K562 (cell line): ENCODE results near the gene ARHGAP18. TPM values are rescaled to one million over a fixed set of nuclear protein-coding genes. Genes with fewer than 3 reads are reported as not detected.

Experiments
- ATAC-seq: fragments of 200-7000 bp; cut with Tn5 transposase; 3 replicates; pipeline ENCODE4 v1.9.1; 2020; ENCODE audit warnings: moderate library complexity
- BruUV-seq: library from RNA; stranded (reverse); fragments of 400-500 nt; replicated peaks from 2 replicates; lab custom pipeline; 2021; lab: Mats Ljungman, UMichigan
- CTCF ChIA-PET: fragments of 300-600 bp; formaldehyde crosslinking; extraction: SDS; loops from one replicate; lab custom pipeline; 2021; ENCODE audit warnings: low intra/inter-chr PET ratio; lab: Yijun Ruan, JAX
- POLR2A ChIA-PET: fragments of 300-600, 350-650 bp; sonication (Branson Sonifier 250); formaldehyde crosslinking; extraction: SDS; loops from one replicate; lab custom pipeline; 2021; ENCODE audit warnings: antibody characterized with exemption, inconsistent platforms; lab: Yijun Ruan, JAX
- DNase-seq, 4 experiments: peaks; one replicate each; pipeline versions ENCODE4 v3.0.0 to v3.0.0-alpha.2; 2011 to 2018; ENCODE audit warnings: low spot score in 3 of 4, mixed read lengths in 3 of 4; ENCODE audit errors: extremely low read depth in 1 of 4
- FAIRE-seq: peaks from 2 replicates; lab custom pipeline; 2011; peaks lifted over from hg19 to GRCh38; lab: Jason Lieb, UNC
- H2AFZ ChIP-seq: 2 replicates; pipeline ENCODE4 v1.6.0; 2011; ENCODE audit warnings: low read depth, low read length, control low read depth, inconsistent platforms
- H3K27ac ChIP-seq: fragments of 200-600 bp; 3 replicates; pipeline ENCODE4 v1.8.0; 2011; ENCODE audit warnings: low read depth, mild to moderate bottlenecking, control low read depth, inconsistent platforms, low read length, moderate library complexity, mixed read lengths; ENCODE audit errors: extremely low read depth
- H3K27me3 ChIP-seq, 2 experiments: fragments of 300-600 bp in 1 of 2; 2 replicates in 1 of 2; 3 replicates in 1 of 2; pipeline versions ENCODE4 v1.6.0 to v1.8.0; 2011; ENCODE audit warnings: inconsistent platforms in 2 of 2, low read length in 2 of 2, mild to moderate bottlenecking in 1 of 2, mixed read lengths in 1 of 2, moderate library complexity in 1 of 2; ENCODE audit not compliant: control insufficient read depth in 2 of 2, insufficient read depth in 2 of 2
- H3K36me3 ChIP-seq: fragments of 300-600 bp; 3 replicates; pipeline ENCODE4 v1.8.0; 2011; ENCODE audit warnings: mild to moderate bottlenecking, low read length, inconsistent platforms; ENCODE audit not compliant: control insufficient read depth, insufficient read depth
- H3K4me1 ChIP-seq, 2 experiments: fragments of 200-600 bp in 1 of 2; replicated peaks in 1 of 2; 2 replicates in 1 of 2; 3 replicates in 1 of 2; pipeline versions ENCODE4 v1.5.1 to v1.8.0; 2011; ENCODE audit warnings: inconsistent platforms in 2 of 2, low read length in 2 of 2, mild to moderate bottlenecking in 1 of 2, mixed read lengths in 1 of 2, moderate library complexity in 1 of 2; ENCODE audit not compliant: control insufficient read depth in 2 of 2, insufficient read depth in 2 of 2
- H3K4me2 ChIP-seq: 2 replicates; pipeline ENCODE4 v1.6.1; 2011; ENCODE audit warnings: low read length, control low read depth, inconsistent platforms, mixed read lengths; ENCODE audit not compliant: insufficient read depth
- H3K4me3 ChIP-seq: fragments of 200-600 bp; sonication (generic), shearing (Covaris generic); 2 replicates; pipeline ENCODE4 v1.5.1; 2016; ENCODE audit warnings: control low read depth, inconsistent platforms
- H3K79me2 ChIP-seq: fragments of 200-600 bp; 3 replicates; pipeline ENCODE4 v1.8.0; 2011; ENCODE audit warnings: low read length, inconsistent platforms; ENCODE audit not compliant: control insufficient read depth, insufficient read depth
- H3K9ac ChIP-seq, 2 experiments: 2 replicates each; pipeline versions ENCODE4 v1.6.0 to v1.6.1; 2011; ENCODE audit warnings: low read depth in 2 of 2, low read length in 2 of 2, control low read depth in 1 of 2, inconsistent platforms in 1 of 2, mild to moderate bottlenecking in 1 of 2, mixed read lengths in 1 of 2; ENCODE audit not compliant: insufficient read depth in 1 of 2
- H3K9me1 ChIP-seq: one replicate; pipeline ENCODE4 v1.6.0; 2011; ENCODE audit warnings: inconsistent platforms, mild to moderate bottlenecking, low read length, moderate library complexity; ENCODE audit not compliant: control insufficient read depth, insufficient read depth
- H3K9me3 ChIP-seq: replicated peaks from 2 replicates; pipeline ENCODE4 v1.5.1; 2011; ENCODE audit warnings: low read depth, low read length, inconsistent platforms; ENCODE audit not compliant: control insufficient read depth, insufficient read depth
- H4K20me1 ChIP-seq: replicated peaks from 2 replicates; pipeline ENCODE4 v1.6.1; 2011; ENCODE audit warnings: low read length, inconsistent platforms, mixed read lengths; ENCODE audit not compliant: control insufficient read depth, insufficient read depth
- HIVEP1 ChIP-seq: fragments of 250-450 bp; sonication (Bioruptor Pico); IDR thresholded peaks from 2 replicates; pipeline ENCODE4 v1.4.0; 2020; ENCODE audit warnings: mild to moderate bottlenecking
- KDM4B ChIP-seq, 2 experiments: fragments of 450-650 bp in 1 of 2; sonication (generic) in 1 of 2; IDR thresholded peaks; 2 replicates each; pipeline ENCODE4 v1.6.1; 2016 to 2017; ENCODE audit warnings: borderline replicate concordance in 2 of 2, antibody characterized with exemption in 1 of 2, low read depth in 1 of 2, mild to moderate bottlenecking in 1 of 2
- MCM3 ChIP-seq: fragments of 450-650 bp; IDR thresholded peaks from 2 replicates; pipeline ENCODE4 v1.6.1; 2016
- MEIS2 ChIP-seq: fragments of 450-650 bp; IDR thresholded peaks from 2 replicates; pipeline ENCODE4 v1.6.1; 2014; ENCODE audit warnings: mild to moderate bottlenecking; ENCODE audit not compliant: partially characterized antibody
- NFE2L1 ChIP-seq: fragments of 450-650 bp; IDR thresholded peaks from 2 replicates; pipeline ENCODE4 v1.6.1; 2016; ENCODE audit warnings: missing genetic modification characterization, low read depth, mild to moderate bottlenecking, missing compliant biosample characterization, moderate library complexity, borderline replicate concordance
- NR2F6 ChIP-seq: fragments of 450-650 bp; formaldehyde crosslinking; IDR thresholded peaks from 2 replicates; pipeline ENCODE4 v1.4.0; 2020; ENCODE audit warnings: mild to moderate bottlenecking
- PHTF2 ChIP-seq: fragments of 250-450 bp; sonication (Bioruptor Pico); IDR thresholded peaks from 2 replicates; pipeline ENCODE4 v1.5.0; 2021; ENCODE audit warnings: mild to moderate bottlenecking
- POLR2AphosphoS5 ChIP-seq: IDR thresholded peaks from 2 replicates; pipeline ENCODE4 v1.6.1; 2011; ENCODE audit warnings: mild to moderate bottlenecking, low read depth, low read length, moderate library complexity; ENCODE audit not compliant: control insufficient read depth, insufficient read depth
- RBBP5 ChIP-seq: fragments of 200-600 bp; sonication (generic); IDR thresholded peaks from 2 replicates; pipeline ENCODE4 v1.6.1; 2012; ENCODE audit warnings: borderline replicate concordance, mild to moderate bottlenecking, low read length, control low read depth, inconsistent platforms; ENCODE audit not compliant: insufficient read depth, poor library complexity, severe bottlenecking
- SNAPC5 ChIP-seq: fragments of 250-450 bp; sonication (Bioruptor Pico); IDR thresholded peaks from 2 replicates; pipeline ENCODE4 v1.8.0; 2021; ENCODE audit warnings: moderate library complexity, mild to moderate bottlenecking, inconsistent platforms
- STAT5B ChIP-seq: fragments of 250-450 bp; sonication (Bioruptor Pico); IDR thresholded peaks from 2 replicates; pipeline ENCODE4 v1.8.0; 2021; ENCODE audit warnings: mild to moderate bottlenecking, inconsistent platforms
- TEAD2 ChIP-seq: fragments of 450-650 bp; IDR thresholded peaks from 2 replicates; pipeline ENCODE4 v1.6.1; 2016; ENCODE audit warnings: missing genetic modification characterization, control low read depth, missing compliant biosample characterization
- TEAD4 ChIP-seq, 2 experiments: sonication (generic) in 1 of 2; formaldehyde crosslinking in 1 of 2; IDR thresholded peaks; 2 replicates each; pipeline versions ENCODE4 v1.6.1 to v1.8.0; 2012 to 2022; ENCODE audit warnings: borderline replicate concordance in 1 of 2, inconsistent platforms in 1 of 2, low read length in 1 of 2, mild to moderate bottlenecking in 1 of 2, missing genetic modification reagents in 1 of 2
- ZNF175 ChIP-seq: fragments of 200-800 bp; sonication (Bioruptor generic); IDR thresholded peaks from 2 replicates; pipeline ENCODE4 v1.6.1; 2016; ENCODE audit warnings: low read depth, mild to moderate bottlenecking, missing genetic modification characterization, missing compliant biosample characterization
- ZNF282 ChIP-seq: sonication (generic); formaldehyde crosslinking; IDR thresholded peaks from 2 replicates; pipeline ENCODE4 v1.8.1; 2023; ENCODE audit warnings: missing genetic modification reagents
- ZNF75A ChIP-seq: fragments of 450-650 bp; formaldehyde crosslinking; IDR thresholded peaks from 2 replicates; pipeline ENCODE4 v1.4.0; 2020; ENCODE audit warnings: mild to moderate bottlenecking
- ZNF77 ChIP-seq: fragments of 250-450 bp; sonication (Bioruptor Pico); IDR thresholded peaks from 2 replicates; pipeline ENCODE4 v1.5.0; 2020
- WGBS: fragments of 100-300 bp; shearing (Covaris generic); methylation state at CpG from one replicate; pipeline ENCODE4 v1.1.6; 2016; ENCODE audit warnings: low coverage, mixed read lengths; ENCODE audit not compliant: insufficient coverage; ENCODE audit errors: missing lambda C conversion rate; 5-methylcytosine and 5-hydroxymethylcytosine counted together
- in situ Hi-C: fragments of 300-500 bp; cut with MboI; formaldehyde crosslinking; loops from 4 replicates; pipeline ENCODE4 v1.15.0; 2018; ENCODE audit warnings: inconsistent platforms, mixed read lengths
- intact Hi-C: fragments of 100-400 bp; cut with micrococcal nuclease; formaldehyde crosslinking; loops from 2 replicates; pipeline ENCODE4 v1.14.2; 2022
- polyA plus RNA-seq, 8 experiments: library from polyadenylated mRNA; depleted of rRNA in 4 of 8; stranded (reverse) in 5 of 8; unstranded in 3 of 8; fragments of >200 nt; fragmentation: Nextera tagmentation in 2 of 8; fragmentation: Illumina TruSeq in 1 of 8; extraction: Ambion mirVana in 2 of 8; extraction: Trizol in 1 of 8; gene quantifications; 2 replicates each; pipeline versions ENCODE4 v1.2.1 to v1.2.3, GENCODE V29; 2011 to 2014; ENCODE audit warnings: inconsistent platforms in 1 of 8, missing spikeins in 1 of 8
- total RNA-seq, 7 experiments: library from RNA; depleted of rRNA in 6 of 7; stranded (reverse); fragments of >200 nt in 6 of 7; fragmentation: Illumina TruSeq in 2 of 7; extraction: Trizol in 2 of 7; gene quantifications; 2 replicates each; pipeline versions ENCODE4 v1.2.1 to v1.2.3, GENCODE V29; 2011 to 2021; ENCODE audit warnings: low replicate concordance in 1 of 7
- TF ChIP-seq, protein P1 (sequence below): fragments of 150-350 bp; conservative IDR thresholded peaks from 2 replicates; pipeline ENCODE4 v1.6.1; 2014; ENCODE audit warnings: low read length
- TF ChIP-seq, protein P2 (sequence below): fragments of 250-450 bp; sonication (Bioruptor Pico); IDR thresholded peaks from 2 replicates; pipeline ENCODE4 v1.8.0; 2021; ENCODE audit warnings: moderate library complexity, mild to moderate bottlenecking, inconsistent platforms

Gene ARHGAP18
- total and polyA plus RNA-seq, 9 of the 15 experiments (the other 6 are each of a cell fraction or from before 2014, with no cell fraction given) = 13.3 to 29.7 (median 21.1) TPM

DNA sequence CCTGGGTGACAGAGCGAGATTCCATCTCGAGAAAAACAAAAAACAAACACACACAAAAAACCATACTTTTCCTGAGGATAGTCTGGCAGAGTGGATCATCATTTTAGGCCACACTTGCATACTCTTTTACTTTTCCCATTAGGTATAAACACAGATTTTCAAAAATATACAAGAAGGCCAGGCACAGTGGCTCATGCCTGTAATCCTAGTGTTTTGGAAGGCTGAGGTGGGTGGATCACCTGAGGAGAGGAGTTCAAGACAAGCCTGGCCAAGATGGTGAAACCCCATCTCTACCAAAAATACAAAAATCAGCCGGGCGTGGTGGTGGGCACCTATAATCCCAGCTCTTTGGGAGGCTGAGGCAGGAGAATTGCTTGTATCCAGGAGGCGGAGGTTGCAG is 85.5 kb downstream of the ARHGAP18 start:
- Histone ChIP-seq H3K9me1 (no peaks in the 10 kb centered on the region), H2AFZ (no peak overlapping the region), H3K4me3 (no peak overlapping the region), H3K9ac (no peak overlapping the region), H3K79me2 (no peaks in the 10 kb centered on the region), H3K27me3 (no peaks in the 10 kb centered on the region), H3K4me1 (no peaks in the 10 kb centered on the region), H3K9me3 (peaks cover 2% of the 10 kb centered on the region; the same call in 1 of the 2 replicates), H3K27ac (no peak overlapping the region), H4K20me1 (no peaks in the 10 kb centered on the region), H3K4me2 (no peak overlapping the region), H3K36me3 (0 out of 3 replicates have a peak, but pooled peaks cover 9% of the 10 kb centered on the region)
- intact Hi-C loops = no loop called here
- TF ChIP-seq MEIS2 (no peak), ZNF175 (CRISPR knock-in tag) (no peak), KDM4B (IDR thresholded peaks at IDR 0.05; ENCODE audit: borderline replicate concordance in 2 of 2, low read depth in 1 of 2) (no peak), TEAD2 (no peak), POLR2AphosphoS5 (no peak), PHTF2 (CRISPR knock-in tag) (no peak), RBBP5 (no peak), HIVEP1 (CRISPR knock-in tag) (no peak), MCM3 (no peak), NFE2L1 (tag) (no peak), STAT5B (CRISPR knock-in tag) (no peak), NR2F6 (CRISPR knock-in tag) (no peak), ZNF75A (no peak), SNAPC5 (CRISPR knock-in tag) (no peak), ZNF77 (CRISPR knock-in tag) (no peak), ZNF282 (CRISPR knock-in tag) (no peak), TEAD4 (IDR thresholded peaks at IDR 0.05; ENCODE audit: low read length) (no peak), TEAD4 (CRISPR knock-in tag; IDR thresholded peaks at IDR 0.05; ENCODE audit: borderline replicate concordance) (no peak)
- TF ChIP-seq, protein P1, sequence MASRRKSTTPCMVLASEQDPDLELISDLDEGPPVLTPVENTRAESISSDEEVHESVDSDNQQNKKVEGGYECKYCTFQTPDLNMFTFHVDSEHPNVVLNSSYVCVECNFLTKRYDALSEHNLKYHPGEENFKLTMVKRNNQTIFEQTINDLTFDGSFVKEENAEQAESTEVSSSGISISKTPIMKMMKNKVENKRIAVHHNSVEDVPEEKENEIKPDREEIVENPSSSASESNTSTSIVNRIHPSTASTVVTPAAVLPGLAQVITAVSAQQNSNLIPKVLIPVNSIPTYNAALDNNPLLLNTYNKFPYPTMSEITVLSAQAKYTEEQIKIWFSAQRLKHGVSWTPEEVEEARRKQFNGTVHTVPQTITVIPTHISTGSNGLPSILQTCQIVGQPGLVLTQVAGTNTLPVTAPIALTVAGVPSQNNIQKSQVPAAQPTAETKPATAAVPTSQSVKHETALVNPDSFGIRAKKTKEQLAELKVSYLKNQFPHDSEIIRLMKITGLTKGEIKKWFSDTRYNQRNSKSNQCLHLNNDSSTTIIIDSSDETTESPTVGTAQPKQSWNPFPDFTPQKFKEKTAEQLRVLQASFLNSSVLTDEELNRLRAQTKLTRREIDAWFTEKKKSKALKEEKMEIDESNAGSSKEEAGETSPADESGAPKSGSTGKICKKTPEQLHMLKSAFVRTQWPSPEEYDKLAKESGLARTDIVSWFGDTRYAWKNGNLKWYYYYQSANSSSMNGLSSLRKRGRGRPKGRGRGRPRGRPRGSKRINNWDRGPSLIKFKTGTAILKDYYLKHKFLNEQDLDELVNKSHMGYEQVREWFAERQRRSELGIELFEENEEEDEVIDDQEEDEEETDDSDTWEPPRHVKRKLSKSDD = no peak
- TF ChIP-seq, protein P2, sequence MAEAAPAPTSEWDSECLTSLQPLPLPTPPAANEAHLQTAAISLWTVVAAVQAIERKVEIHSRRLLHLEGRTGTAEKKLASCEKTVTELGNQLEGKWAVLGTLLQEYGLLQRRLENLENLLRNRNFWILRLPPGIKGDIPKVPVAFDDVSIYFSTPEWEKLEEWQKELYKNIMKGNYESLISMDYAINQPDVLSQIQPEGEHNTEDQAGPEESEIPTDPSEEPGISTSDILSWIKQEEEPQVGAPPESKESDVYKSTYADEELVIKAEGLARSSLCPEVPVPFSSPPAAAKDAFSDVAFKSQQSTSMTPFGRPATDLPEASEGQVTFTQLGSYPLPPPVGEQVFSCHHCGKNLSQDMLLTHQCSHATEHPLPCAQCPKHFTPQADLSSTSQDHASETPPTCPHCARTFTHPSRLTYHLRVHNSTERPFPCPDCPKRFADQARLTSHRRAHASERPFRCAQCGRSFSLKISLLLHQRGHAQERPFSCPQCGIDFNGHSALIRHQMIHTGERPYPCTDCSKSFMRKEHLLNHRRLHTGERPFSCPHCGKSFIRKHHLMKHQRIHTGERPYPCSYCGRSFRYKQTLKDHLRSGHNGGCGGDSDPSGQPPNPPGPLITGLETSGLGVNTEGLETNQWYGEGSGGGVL (CRISPR knock-in tag) = no peak
- 88% methylated on average over 5 of the region's 5 CpGs for WGBS
- no peak for FAIRE-seq
- no peak for DNase-seq
- in situ Hi-C loops = no loop called here
- ChIA-PET CTCF (no interaction called here), POLR2A (no interaction called here)
- BruUV-seq = no TSS peak
- ATAC-seq = no peak
